AG04449 (cell line): ENCODE measurements around the gene GOLGA6L24.
A peak's percentile ranks its signal among the peaks of the same experiment; 100 is the strongest.
"Not testable (repeated sequence)": the region's sequence is repeated elsewhere in the genome, so short reads cannot be mapped to it uniquely, and the experiment has no call there.

Experiments used
- CTCF ChIA-PET: fragments of 350-600 bp; formaldehyde crosslinking; extraction: SDS; loops from one replicate; lab custom pipeline; 2021; ENCODE audit warnings: antibody characterized with exemption; lab: Yijun Ruan, JAX
- POLR2A ChIA-PET: fragments of 400-600, 350-600 bp; formaldehyde crosslinking; extraction: SDS; loops from one replicate; lab custom pipeline; 2020; ENCODE audit warnings: antibody characterized with exemption, inconsistent platforms; lab: Yijun Ruan, JAX
- DNase-seq: peaks from one replicate; pipeline ENCODE4 v3.0.0-alpha.2; 2010; ENCODE audit warnings: low read depth, low spot score
- H3K4me3 ChIP-seq: 2 replicates; pipeline ENCODE4 v1.5.1; 2011; ENCODE audit warnings: low read depth, mild to moderate bottlenecking, control low read depth, low read length

The GOLGA6L24 gene, protein sequence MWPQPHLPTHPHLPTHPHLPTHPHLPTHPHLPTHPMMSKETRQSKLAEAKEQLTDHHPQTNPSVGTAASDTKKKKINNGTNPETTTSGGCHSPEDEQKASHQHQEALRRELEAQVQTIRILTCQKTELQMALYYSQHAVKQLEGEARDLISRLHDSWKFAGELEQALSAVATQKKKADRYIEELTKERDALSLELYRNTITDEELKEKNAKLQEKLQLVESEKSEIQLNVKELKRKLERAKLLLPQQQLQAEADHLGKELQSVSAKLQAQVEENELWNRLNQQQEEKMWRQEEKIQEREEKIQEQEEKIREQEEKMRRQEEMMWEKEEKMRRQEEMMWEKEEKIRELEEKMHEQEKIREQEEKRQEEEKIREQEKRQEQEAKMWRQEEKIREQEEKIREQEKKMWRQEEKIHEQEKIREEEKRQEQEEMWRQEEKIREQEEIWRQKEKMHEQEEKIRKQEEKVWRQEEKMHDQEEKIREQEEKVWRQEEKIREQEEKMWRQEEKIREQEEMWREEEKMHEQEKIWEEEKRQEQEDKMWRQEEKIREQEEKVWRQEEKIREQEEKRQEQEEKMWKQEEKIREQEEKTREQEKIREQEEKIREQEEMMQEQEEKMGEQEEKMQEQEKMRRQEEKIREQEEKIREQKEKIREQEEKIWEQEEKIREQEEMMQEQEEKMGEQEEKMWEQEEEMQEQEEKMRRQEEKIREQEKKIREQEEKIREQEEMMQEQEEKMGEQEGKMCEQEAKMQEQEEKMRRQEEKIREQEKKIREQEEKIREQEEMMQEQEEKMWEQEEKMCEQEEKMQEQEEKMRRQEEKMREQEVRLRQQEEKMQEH

DNA sequence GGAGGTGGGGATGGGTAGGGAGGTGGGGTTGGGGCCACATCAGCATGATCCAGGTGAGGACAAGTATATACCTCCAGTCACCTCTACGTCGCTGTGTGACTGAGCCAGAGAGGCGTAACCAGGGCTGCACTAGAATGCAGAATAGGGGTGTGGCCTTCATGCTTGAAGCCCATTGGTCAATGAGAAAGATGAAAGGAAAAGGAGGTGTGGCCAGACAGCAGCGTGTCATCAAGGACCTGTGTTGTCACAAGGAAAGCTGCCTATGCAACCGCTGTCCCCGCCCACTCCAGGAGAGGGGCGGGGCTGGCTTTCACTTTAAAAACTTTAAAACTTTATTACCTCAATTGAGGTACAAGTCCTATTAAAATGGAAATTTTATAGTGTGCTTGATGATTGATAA lies at the start of gene GOLGA6L24:
Gene GOLGA6L24, minus strand, starts transcription at position 101 of the 400 bp plus-strand sequence. Its CDS starts 61 bp downstream, at position 40.
- H3K4me3 ChIP-seq, DNase-seq, POLR2A ChIA-PET, CTCF ChIA-PET: not testable (repeated sequence)

DNA sequence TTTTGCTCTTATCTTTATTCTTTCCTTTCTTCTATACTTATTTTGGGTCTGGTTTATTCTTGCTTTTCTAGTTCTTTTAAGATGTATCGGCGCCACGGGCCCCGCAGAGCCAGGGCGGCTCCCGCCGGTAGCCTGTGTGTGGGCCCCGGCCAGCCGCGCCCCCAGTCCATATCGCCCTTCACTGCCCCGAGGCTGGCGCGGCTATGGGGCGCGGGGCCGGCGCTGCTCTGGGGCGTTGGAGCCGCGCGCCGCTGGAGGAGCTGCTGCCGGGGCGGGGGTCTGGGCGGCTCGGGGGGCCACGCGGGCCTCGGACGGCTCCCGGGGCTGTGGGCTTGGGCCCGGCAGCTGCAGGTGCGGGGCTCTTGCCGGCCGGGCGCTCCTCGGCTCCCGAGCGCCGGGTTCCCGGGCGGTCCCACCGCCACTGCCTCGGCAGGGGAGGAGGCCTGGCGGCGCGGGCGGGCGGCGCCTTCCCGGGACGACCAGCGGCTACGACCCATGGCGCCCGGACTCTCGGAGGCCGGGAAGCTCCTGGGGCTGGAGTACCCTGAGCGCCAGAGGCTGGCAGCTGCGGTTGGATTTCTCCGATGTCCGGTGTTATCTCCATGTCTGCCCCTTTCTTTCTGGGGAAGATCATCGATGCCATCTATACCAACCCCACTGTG lies 45.0 kb upstream of the GOLGA6L24 start:
- CTCF ChIA-PET, DNase-seq, POLR2A ChIA-PET, H3K4me3 ChIP-seq: not testable (repeated sequence)

DNA sequence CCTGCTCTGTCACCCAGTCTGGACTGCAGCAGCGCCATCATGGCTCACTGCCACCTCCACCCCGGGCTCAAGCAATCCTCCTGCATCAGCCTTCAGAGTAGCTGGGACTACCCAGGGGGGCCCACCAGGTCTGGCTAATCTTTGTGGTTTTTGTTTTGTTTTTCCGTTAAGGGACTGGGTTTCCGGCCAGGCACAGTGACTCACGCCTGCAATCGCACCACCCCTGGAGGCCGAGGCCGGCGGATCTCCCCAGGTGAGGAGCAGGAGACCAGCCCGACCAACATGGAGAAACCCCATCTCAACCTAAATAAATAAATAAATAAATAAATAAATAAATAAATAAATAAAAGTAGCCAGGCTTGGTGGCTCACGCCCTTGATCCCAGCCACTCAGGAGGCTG lies 38.1 kb upstream of the GOLGA6L24 start:
- H3K4me3 ChIP-seq, POLR2A ChIA-PET, DNase-seq, CTCF ChIA-PET: not testable (repeated sequence)

DNA sequence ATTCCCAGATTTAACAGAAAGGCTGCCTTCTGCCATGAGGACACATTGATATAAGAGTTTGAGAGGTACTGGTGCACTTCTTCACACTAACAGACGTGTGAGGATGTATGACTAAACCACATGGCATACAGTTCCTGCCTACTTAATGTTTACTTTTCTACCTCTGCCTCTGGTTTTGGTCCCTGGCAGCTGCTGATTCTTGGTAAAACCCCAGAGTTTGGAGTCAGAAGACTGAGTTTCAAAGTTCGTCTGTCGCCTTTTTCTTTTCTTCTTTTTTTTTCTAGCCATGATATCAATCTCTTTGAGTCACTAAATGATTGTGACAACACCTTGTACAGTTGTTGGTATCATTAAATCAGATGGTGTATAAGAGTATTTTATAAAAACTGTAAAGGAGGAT lies 22.2 kb upstream of the GOLGA6L24 start:
- CTCF ChIA-PET, POLR2A ChIA-PET: not testable (repeated sequence)

DNA sequence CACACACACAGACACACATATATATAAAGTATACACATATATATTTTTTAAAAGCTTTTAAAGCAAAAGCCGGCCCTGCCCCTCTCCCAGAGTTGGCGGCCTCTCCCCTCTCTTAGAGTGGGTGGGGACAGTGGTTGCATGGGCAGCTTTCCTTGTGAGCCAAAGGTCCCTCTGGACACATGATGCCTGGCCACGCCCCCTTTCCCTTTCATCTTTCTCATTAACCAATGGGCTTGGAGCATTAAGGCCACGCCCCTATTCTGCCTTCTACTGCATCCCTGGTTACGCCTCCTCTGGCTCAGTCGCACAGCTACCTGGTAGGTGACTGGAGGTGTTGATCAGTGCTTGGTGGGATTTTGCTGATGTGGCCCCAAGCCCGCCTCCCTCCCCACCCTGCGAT lies 20.5 kb upstream of the GOLGA6L24 start, which contains the start of gene GOLGA8F:
Gene GOLGA8F, plus strand, starts transcription at position 301 of the 400 bp plus-strand sequence. Its CDS starts 98 bp downstream, at position 399.
- DNase-seq, CTCF ChIA-PET, POLR2A ChIA-PET, H3K4me3 ChIP-seq: not testable (repeated sequence)

More for the DNA sequence above, 22.2 kb upstream of the GOLGA6L24 start:
- not testable (repeated sequence) for H3K4me3 ChIP-seq, DNase-seq

DNA sequence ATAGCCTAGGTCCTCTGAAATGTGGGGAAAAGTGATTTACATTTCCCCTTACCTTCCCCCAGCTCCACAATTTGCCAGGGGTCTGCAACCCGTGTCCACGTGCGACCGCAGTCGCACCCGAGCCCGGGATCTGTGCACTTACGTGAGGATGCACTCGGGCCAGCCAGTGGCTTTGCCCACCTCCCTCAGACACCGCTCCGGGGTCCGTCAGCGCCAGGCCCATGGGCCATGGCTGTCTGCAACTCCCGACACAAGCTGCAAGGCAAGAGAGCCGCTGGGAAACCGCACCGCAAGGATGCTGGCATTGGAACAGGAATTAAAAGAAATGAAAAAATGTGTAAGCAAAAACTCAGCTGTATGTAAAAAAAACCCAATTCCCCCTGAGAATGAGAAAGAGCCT lies 7.6 kb upstream of the GOLGA6L24 start:
- H3K4me3 ChIP-seq, POLR2A ChIA-PET, CTCF ChIA-PET, DNase-seq: not testable (repeated sequence)

DNA sequence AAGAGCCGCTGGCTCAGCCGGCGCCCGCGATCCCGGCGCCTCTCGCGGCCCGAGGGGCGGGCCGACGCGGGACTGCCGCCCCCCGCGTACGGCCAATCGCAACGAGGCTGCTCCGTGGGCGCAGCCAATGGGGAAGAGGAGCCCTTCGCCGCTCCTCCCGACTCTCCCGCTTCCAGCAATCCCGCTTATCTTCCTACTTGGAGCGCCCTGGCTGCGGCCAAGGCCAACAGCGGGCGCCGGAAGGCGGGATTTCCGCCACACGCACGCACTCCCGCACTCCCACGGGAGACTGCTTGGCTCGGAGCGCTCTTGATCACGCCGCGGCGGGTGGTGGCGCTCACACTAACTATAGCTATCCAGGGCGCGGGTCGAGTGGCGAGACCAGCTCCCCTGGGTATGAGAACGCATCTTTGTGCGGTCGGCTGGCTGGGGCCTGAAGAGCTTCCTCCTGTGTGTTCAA lies 35.7 kb downstream of the GOLGA6L24 start, which contains the start of gene HERC2:
Gene HERC2, minus strand, starts transcription at position 51 of the 460 bp plus-strand sequence. CDS start 746 bp downstream, outside the sequence.
- peak within 1 kb of the TSS; percentile 45 for H3K4me3 ChIP-seq
- CTCF ChIA-PET, DNase-seq, POLR2A ChIA-PET: not testable (repeated sequence)

DNA sequence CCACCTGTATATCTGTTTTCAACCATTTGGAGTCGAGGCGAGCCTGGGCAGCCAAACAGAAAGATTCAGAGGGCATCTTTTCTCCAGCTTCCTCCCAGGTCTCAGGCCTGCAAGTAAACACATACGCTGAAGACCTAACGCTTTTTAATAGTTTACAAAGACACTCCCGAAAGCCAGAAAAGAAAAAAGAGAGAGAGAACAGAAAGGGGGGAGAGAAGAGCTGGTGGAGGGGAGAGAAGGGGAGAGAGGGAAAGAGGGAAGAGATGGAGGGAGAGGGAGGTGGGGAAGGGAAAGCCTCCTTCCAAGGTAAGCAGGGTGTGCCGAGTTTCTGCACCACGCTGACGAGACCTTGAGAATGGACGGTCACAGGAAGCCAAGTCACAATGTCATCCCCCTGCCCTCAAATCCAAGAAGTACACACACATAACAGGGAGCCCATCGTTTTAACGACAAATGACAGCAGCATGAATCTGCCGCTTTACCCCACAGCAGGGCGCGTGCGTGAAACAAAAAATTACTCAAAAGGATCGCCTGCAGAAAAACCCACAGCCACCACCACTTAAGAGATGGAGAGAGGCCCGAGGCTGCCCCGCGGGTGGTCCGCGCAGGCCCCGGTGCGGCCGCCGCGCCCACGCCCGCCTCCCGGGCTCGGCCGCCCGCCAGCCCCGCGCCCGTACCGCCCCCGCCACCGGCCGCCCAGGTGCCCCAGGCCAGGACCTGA lies 36.4 kb downstream of the GOLGA6L24 start:
- DNase-seq, POLR2A ChIA-PET, CTCF ChIA-PET: not testable (repeated sequence)
- H3K4me3 ChIP-seq, result peak overlapping the region; percentile 45

DNA sequence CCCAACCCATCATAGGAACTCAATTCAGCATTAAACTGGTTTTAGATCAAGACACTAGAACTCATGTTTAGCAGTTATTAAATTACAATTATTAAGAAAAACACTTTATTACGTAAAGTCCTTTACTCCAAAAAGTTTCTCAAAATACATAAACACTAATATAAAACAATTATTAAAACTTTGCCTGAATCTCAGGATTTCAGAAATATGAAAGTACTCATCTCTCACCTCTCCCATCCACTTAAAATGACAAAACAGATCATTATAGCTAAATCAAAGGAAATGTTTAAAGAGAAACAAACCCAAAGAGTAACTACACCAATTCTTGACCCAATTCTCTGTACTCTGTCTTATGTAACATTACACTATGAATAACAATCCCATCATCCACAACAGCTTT lies 38.2 kb downstream of the GOLGA6L24 start:
- CTCF ChIA-PET, DNase-seq, POLR2A ChIA-PET, H3K4me3 ChIP-seq: not testable (repeated sequence)

DNA sequence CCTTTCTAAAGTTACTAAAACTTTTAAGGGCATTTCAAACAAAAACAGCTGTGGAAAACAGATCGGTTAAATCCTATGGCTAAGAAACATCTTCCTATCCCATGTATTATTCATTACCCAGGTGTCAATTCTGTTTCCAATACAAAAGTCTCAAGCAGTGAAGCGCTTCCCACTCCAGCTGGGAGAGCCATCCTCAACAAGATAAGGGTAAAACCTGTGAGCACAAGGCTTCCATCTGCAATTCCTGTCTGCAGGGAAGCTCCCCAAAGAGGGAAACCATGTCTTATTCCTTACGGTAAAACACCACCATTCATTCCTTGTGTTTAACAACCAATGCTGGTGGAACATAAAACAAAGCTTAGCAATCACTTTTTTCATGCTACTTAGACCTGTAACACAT lies 39.1 kb downstream of the GOLGA6L24 start:
- CTCF ChIA-PET, POLR2A ChIA-PET, DNase-seq, H3K4me3 ChIP-seq: not testable (repeated sequence)

DNA sequence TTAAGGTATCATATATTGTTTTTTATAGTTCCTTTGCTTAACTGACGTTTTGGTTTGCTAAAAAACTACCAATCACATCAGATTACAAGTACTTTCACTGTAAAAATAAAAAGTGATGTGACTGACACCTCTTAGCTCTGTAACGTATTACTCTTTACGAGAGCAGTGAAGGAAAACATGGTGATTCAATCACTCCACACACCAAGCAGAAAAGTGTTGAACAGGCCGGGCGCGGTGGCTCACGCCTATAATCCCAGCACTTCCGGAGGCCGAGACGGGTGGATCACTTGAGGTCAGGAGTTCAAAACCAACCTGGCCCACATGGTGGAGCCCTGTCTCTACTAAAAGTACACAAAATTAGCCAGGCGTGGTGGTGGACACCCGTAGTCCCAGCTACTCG lies 39.8 kb downstream of the GOLGA6L24 start:
- H3K4me3 ChIP-seq, CTCF ChIA-PET, POLR2A ChIA-PET, DNase-seq: not testable (repeated sequence)

DNA sequence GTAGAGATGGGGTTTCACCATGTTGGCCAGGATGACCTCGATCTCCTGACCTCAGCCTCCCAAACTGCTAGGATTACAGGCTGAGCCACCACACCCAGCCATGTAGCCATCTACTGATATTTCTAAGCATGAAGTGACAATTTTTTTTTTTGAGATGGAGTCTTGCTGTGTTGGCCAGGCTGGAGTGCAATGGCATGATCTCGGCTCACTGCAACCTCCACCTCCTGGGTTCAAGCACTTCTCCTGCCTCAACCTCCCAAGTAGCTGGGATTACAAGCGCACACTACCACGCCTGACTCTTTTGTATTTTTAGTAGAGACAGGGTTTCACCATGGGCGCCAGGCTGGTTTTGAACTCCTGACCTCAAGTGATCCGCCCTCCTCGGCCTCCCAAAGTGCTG lies 40.9 kb downstream of the GOLGA6L24 start:
- DNase-seq, H3K4me3 ChIP-seq, POLR2A ChIA-PET, CTCF ChIA-PET: not testable (repeated sequence)

DNA sequence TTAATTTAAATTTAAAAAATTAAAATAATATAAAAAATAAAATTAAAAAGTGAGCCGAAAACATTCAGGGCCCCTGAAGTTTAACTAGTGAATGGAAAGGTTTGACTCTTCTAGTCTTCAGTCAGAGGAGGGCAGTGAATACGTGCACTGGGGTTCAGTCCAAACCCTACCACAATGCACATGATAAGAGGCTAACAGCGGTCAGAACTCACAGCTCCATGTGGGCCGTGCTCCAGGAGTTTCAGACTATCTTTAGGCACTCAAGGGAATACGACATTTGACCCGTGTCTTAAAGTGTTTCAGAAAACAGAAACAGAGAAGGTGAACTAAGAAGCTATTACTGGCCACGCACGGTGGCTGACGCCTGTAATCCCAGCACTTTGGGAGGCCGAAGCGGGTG lies 47.4 kb downstream of the GOLGA6L24 start:
- H3K4me3 ChIP-seq, CTCF ChIA-PET, DNase-seq, POLR2A ChIA-PET: not testable (repeated sequence)

DNA sequence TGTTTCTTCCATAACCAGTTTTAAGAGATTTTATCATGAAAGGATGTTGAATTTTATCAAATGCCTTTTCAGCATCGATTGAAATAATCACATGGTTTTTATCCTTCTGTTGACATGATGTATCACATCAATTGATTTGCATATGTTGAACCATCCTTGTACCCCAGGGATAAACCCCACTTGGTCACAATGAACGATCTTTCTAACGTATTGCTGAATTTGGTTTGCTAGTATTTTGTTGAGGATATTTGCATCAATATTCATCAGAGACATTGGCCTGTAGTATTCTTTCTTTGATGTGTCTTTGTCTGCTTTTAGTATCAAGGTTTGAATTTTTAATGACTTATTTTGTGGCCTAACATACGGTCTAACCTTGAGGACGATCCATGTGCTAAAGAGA lies 49.2 kb downstream of the GOLGA6L24 start:
- CTCF ChIA-PET, POLR2A ChIA-PET, DNase-seq, H3K4me3 ChIP-seq: not testable (repeated sequence)
